Progenitor cell of endocrine pancreas (in vitro differentiated cells): ENCODE data around the gene BIN1. TPM values are rescaled to one million over a fixed set of nuclear protein-coding genes. Genes with fewer than 3 reads are reported as not detected.

Experiments used
- DNase-seq: peaks from one replicate; pipeline ENCODE4 v3.0.0; 2021; ENCODE audit warnings: low spot score; ENCODE audit not compliant: unreplicated experiment
- H3K27ac Mint-ChIP-seq: 2 replicates; pipeline ENCODE4 v1.8.0; 2021; ENCODE audit warnings: mild to moderate bottlenecking, moderate library complexity, mixed read lengths
- H3K27me3 Mint-ChIP-seq: 2 replicates; pipeline ENCODE4 v1.8.0; 2021; ENCODE audit warnings: mixed read lengths
- H3K36me3 Mint-ChIP-seq: 2 replicates; pipeline ENCODE4 v1.8.0; 2022; ENCODE audit warnings: mixed read lengths; ENCODE audit not compliant: insufficient read depth
- H3K4me1 Mint-ChIP-seq: 2 replicates; pipeline ENCODE4 v1.8.0; 2021; ENCODE audit warnings: low read depth, mixed read lengths
- H3K4me3 Mint-ChIP-seq: 2 replicates; pipeline ENCODE4 v1.8.0; 2021; ENCODE audit warnings: low read depth, mild to moderate bottlenecking, moderate library complexity, mixed read lengths
- H3K9me3 Mint-ChIP-seq: 2 replicates; pipeline ENCODE4 v1.8.0; 2021; ENCODE audit warnings: low read depth, mixed read lengths
- long read RNA-seq: library from polyadenylated mRNA; unstranded; transcript quantifications from one replicate; pipeline ENCODE4 v2.0.0, GENCODE V29; 2020
- total RNA-seq: library from RNA; stranded (reverse); gene quantifications from 2 replicates; pipeline ENCODE4 v1.2.1, GENCODE V29; 2021
- TF ChIP-seq, protein P1 (sequence below): fragments of 200-600 bp; sonication (generic); IDR thresholded peaks from one replicate; pipeline ENCODE4 v1.5.0; 2021; ENCODE audit warnings: antibody characterized with exemption, mild to moderate bottlenecking; ENCODE audit not compliant: unreplicated experiment

Gene BIN1, protein sequence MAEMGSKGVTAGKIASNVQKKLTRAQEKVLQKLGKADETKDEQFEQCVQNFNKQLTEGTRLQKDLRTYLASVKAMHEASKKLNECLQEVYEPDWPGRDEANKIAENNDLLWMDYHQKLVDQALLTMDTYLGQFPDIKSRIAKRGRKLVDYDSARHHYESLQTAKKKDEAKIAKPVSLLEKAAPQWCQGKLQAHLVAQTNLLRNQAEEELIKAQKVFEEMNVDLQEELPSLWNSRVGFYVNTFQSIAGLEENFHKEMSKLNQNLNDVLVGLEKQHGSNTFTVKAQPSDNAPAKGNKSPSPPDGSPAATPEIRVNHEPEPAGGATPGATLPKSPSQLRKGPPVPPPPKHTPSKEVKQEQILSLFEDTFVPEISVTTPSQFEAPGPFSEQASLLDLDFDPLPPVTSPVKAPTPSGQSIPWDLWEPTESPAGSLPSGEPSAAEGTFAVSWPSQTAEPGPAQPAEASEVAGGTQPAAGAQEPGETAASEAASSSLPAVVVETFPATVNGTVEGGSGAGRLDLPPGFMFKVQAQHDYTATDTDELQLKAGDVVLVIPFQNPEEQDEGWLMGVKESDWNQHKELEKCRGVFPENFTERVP
- total RNA-seq, result 65.5 and 66.0 TPM in 2 replicates
- long read RNA-seq, partial matches to known transcripts, result 1 of 6 reads
- long read RNA-seq, other reads (novel, unspliced or antisense), result 5 of 6 reads

- peak within 1 kb of the TSS; percentile 92 for H3K27ac Mint-ChIP-seq
- H3K9me3 Mint-ChIP-seq, result no peaks in the 10 kb centered on the region
- H3K27me3 Mint-ChIP-seq, result peaks cover 2% of the 10 kb centered on the region
- TF ChIP-seq, protein P1, sequence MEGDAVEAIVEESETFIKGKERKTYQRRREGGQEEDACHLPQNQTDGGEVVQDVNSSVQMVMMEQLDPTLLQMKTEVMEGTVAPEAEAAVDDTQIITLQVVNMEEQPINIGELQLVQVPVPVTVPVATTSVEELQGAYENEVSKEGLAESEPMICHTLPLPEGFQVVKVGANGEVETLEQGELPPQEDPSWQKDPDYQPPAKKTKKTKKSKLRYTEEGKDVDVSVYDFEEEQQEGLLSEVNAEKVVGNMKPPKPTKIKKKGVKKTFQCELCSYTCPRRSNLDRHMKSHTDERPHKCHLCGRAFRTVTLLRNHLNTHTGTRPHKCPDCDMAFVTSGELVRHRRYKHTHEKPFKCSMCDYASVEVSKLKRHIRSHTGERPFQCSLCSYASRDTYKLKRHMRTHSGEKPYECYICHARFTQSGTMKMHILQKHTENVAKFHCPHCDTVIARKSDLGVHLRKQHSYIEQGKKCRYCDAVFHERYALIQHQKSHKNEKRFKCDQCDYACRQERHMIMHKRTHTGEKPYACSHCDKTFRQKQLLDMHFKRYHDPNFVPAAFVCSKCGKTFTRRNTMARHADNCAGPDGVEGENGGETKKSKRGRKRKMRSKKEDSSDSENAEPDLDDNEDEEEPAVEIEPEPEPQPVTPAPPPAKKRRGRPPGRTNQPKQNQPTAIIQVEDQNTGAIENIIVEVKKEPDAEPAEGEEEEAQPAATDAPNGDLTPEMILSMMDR, result no peak
- peaks cover 31% of the 10 kb centered on the region for H3K4me1 Mint-ChIP-seq
- H3K36me3 Mint-ChIP-seq, result no peaks in the 10 kb centered on the region
- peak; percentile 80 for DNase-seq
- peak within 1 kb of the TSS; percentile 83 for H3K4me3 Mint-ChIP-seq
Measured at GRCh38 chr2:127106991-127107621, at the start of gene BIN1. Gene BIN1 (minus strand): TSS chr2:127107154. CDS start chr2:127106943, 211 bp downstream.

DNA sequence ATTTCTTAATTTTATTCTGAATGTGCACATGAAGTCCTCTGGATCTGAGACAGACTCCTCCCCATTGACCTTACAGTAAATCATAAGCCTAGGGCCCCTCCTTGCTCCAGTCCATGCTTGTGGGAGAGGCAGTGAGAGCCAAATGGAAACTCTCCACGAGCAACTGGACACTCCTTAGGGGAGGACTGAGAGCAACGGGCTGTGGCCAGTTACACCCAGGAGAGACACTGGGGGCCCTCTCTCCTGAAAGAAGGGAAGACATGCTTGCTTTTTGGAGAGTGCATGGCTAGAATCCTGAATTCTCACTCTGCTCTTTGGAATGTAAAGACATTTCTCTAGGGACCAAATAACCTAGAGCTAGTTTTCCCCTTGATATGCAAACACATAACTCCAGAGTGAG is 49.0 kb upstream of the BIN1 start:
- Mint-ChIP-seq H3K27me3 (peaks cover 11% of the 10 kb centered on the region), H3K27ac (no peak overlapping the region), H3K36me3 (no peaks in the 10 kb centered on the region), H3K9me3 (no peaks in the 10 kb centered on the region), H3K4me3 (no peak overlapping the region), H3K4me1 (peaks cover 3% of the 10 kb centered on the region)
- no peak for DNase-seq
- TF ChIP-seq, protein P1, result no peak

- H3K4me3 Mint-ChIP-seq, result no peak overlapping the region
- DNase-seq, result no peak
- H3K36me3 Mint-ChIP-seq, result no peaks in the 10 kb centered on the region
- peaks cover 3% of the 10 kb centered on the region for H3K4me1 Mint-ChIP-seq
- peaks cover 8% of the 10 kb centered on the region for H3K27me3 Mint-ChIP-seq
- H3K9me3 Mint-ChIP-seq, result no peaks in the 10 kb centered on the region
- no peak overlapping the region for H3K27ac Mint-ChIP-seq
- TF ChIP-seq, protein P1, result no peak
Measured at GRCh38 chr2:127155028-127155581, 48.2 kb upstream of the BIN1 start.

GRCh38 chr2:127154396-127154795 is 47.4 kb upstream of the BIN1 start:
- no peak overlapping the region for H3K4me3 Mint-ChIP-seq

More at GRCh38 chr2:127154396-127154795, 47.4 kb upstream of the BIN1 start:
- no peaks in the 10 kb centered on the region for H3K36me3 Mint-ChIP-seq
- peaks cover 6% of the 10 kb centered on the region for H3K27me3 Mint-ChIP-seq
- peaks cover 3% of the 10 kb centered on the region for H3K4me1 Mint-ChIP-seq
- TF ChIP-seq, protein P1, result no peak
- no peaks in the 10 kb centered on the region for H3K9me3 Mint-ChIP-seq
- DNase-seq, result no peak
- no peak overlapping the region for H3K27ac Mint-ChIP-seq
